GM12878 (cell line): ENCODE data around the gene RSPH1. TPM values are rescaled to one million over a fixed set of nuclear protein-coding genes. Genes with fewer than 3 reads are reported as not detected.

Source experiments
- ATAC-seq: fragments of 200-7000 bp; cut with Tn5 transposase; 3 replicates; pipeline ENCODE4 v1.9.1; 2020; ENCODE audit warnings: mild to moderate bottlenecking, moderate library complexity
- BruUV-seq: library from RNA; stranded (reverse); fragments of 400-500 nt; replicated peaks from 2 replicates; lab custom pipeline; 2021; lab: Mats Ljungman, UMichigan
- CTCF ChIA-PET: fragments of 300-600 bp; sonication (Branson Sonifier 250); formaldehyde crosslinking; extraction: SDS; loops from one replicate; lab custom pipeline; 2021; ENCODE audit warnings: inconsistent platforms; lab: Yijun Ruan, JAX
- POLR2A ChIA-PET: fragments of 350-600 bp; formaldehyde crosslinking; extraction: SDS; loops from one replicate; lab custom pipeline; 2021; ENCODE audit warnings: inconsistent platforms; lab: Charles Lee
- RAD21 ChIA-PET: fragments of 300-600 bp; sonication (Branson Sonifier 250); formaldehyde crosslinking; loops from one replicate; lab custom pipeline; 2023; ENCODE audit warnings: antibody characterized with exemption; ENCODE audit not compliant: unreplicated experiment; lab: Charles Lee
- SMC1A ChIA-PET: fragments of 300-600 bp; sonication (Branson Sonifier 250); formaldehyde crosslinking; loops from one replicate; lab custom pipeline; 2023; ENCODE audit not compliant: unreplicated experiment, uncharacterized antibody; lab: Charles Lee
- DNase-seq: peaks from one replicate; pipeline ENCODE4 v3.0.0-alpha.2; 2011; ENCODE audit warnings: low read depth, low spot score
- FAIRE-seq: peaks from 3 replicates; lab custom pipeline; 2011; peaks lifted over from hg19 to GRCh38; lab: Jason Lieb, UNC
- H2AFZ ChIP-seq: 2 replicates; pipeline ENCODE4 v1.6.0; 2011; ENCODE audit warnings: low read depth, low read length, control low read depth; ENCODE audit not compliant: control insufficient read depth
- H3K27ac ChIP-seq: 2 replicates; pipeline ENCODE4 v1.5.1; 2011; ENCODE audit warnings: control low read depth; ENCODE audit not compliant: control insufficient read depth, insufficient read depth
- H3K27me3 ChIP-seq, 2 experiments: replicated peaks in 1 of 2; 2 replicates each; pipeline versions ENCODE4 v1.6.0 to v1.6.1; 2011; ENCODE audit warnings: low read length in 1 of 2; ENCODE audit not compliant: control insufficient read depth in 2 of 2, insufficient read depth in 2 of 2
- H3K36me3 ChIP-seq, 2 experiments: 2 replicates each; pipeline ENCODE4 v1.5.1; 2011; ENCODE audit warnings: low read length in 1 of 2; ENCODE audit not compliant: control insufficient read depth in 2 of 2, insufficient read depth in 2 of 2
- H3K4me1 ChIP-seq: 2 replicates; pipeline ENCODE4 v1.6.1; 2011; ENCODE audit warnings: mild to moderate bottlenecking, low read length, moderate library complexity, mixed read lengths; ENCODE audit not compliant: control insufficient read depth, insufficient read depth
- H3K4me2 ChIP-seq: 2 replicates; pipeline ENCODE4 v1.6.0; 2011; ENCODE audit warnings: control low read depth; ENCODE audit not compliant: control insufficient read depth, insufficient read depth
- H3K4me3 ChIP-seq: fragments of 200-600 bp; sonication (generic); 2 replicates; pipeline ENCODE4 v1.5.1; 2016
- H3K79me2 ChIP-seq: 2 replicates; pipeline ENCODE4 v1.6.0; 2011; ENCODE audit warnings: low read length; ENCODE audit not compliant: control insufficient read depth, insufficient read depth
- H3K9ac ChIP-seq: 2 replicates; pipeline ENCODE4 v1.8.0; 2011; ENCODE audit warnings: low read length, control low read depth, mixed read lengths; ENCODE audit not compliant: control insufficient read depth, insufficient read depth
- H3K9me3 ChIP-seq: replicated peaks from 3 replicates; pipeline ENCODE4 v1.5.1; 2011; ENCODE audit warnings: mild to moderate bottlenecking, low read length; ENCODE audit not compliant: control insufficient read depth, insufficient read depth
- H4K20me1 ChIP-seq: 2 replicates; pipeline ENCODE4 v1.6.0; 2011; ENCODE audit not compliant: control insufficient read depth, insufficient read depth
- CREM ChIP-seq: IDR thresholded peaks from 2 replicates; pipeline ENCODE4 v1.6.1; 2014; ENCODE audit warnings: antibody characterized with exemption, low read depth
- TBL1XR1 ChIP-seq: IDR thresholded peaks from 2 replicates; pipeline ENCODE4 v1.6.1; 2012; ENCODE audit warnings: low read depth, low read length, improper control_type of control experiment
- WGBS: methylation state at CpG from one replicate; pipeline ENCODE4 v1.1.6; 2016; ENCODE audit warnings: low lambda C conversion rate; ENCODE audit not compliant: insufficient replicate concordance, insufficient coverage; ENCODE audit errors: missing lambda C conversion rate; 5-methylcytosine and 5-hydroxymethylcytosine counted together
- in situ Hi-C: fragments of 300-500 bp; cut with MboI; formaldehyde crosslinking; loops from 9 replicates; pipeline ENCODE4 v1.14.3; 2018; ENCODE audit warnings: mixed read lengths
- intact Hi-C: fragments of 100-400 bp; cut with micrococcal nuclease; formaldehyde crosslinking; loops from one replicate; pipeline ENCODE4 v1.14.2; 2022; ENCODE audit not compliant: unreplicated experiment
- polyA plus RNA-seq, 11 experiments: library from polyadenylated mRNA; depleted of rRNA in 4 of 11; unstranded in 6 of 11; stranded (reverse) in 5 of 11; fragments of >200 nt; fragmentation: Nextera tagmentation in 4 of 11; fragmentation: Illumina TruSeq in 1 of 11; extraction: Ambion mirVana in 4 of 11; extraction: Trizol in 1 of 11; gene quantifications; 1 replicate in 1 of 11; 2 replicates in 10 of 11; pipeline versions ENCODE4 v1.2.1 to v1.2.3, GENCODE V29; 2011 to 2016; ENCODE audit warnings: inconsistent platforms in 2 of 11, missing spikeins in 2 of 11, low read depth in 1 of 11
- total RNA-seq, 4 experiments: library from RNA; depleted of rRNA in 3 of 4; stranded (reverse); fragments of >200 nt in 3 of 4; fragmentation: Illumina TruSeq in 1 of 4; extraction: Trizol in 1 of 4; gene quantifications; 2 replicates each; pipeline versions ENCODE4 v1.2.1 to v1.2.3, GENCODE V29; 2013 to 2021
- TF ChIP-seq, protein P1 (sequence below): IDR thresholded peaks from 2 replicates; pipeline ENCODE4 v1.6.1; 2011; ENCODE audit warnings: low read depth, mild to moderate bottlenecking, low read length, moderate library complexity, borderline replicate concordance; ENCODE audit errors: extremely low read depth
- TF ChIP-seq, protein P2 (sequence below): fragments of 450-650 bp; IDR thresholded peaks from 2 replicates; pipeline ENCODE4 v1.6.1; 2016; ENCODE audit warnings: mild to moderate bottlenecking

The RSPH1 gene
- total and polyA plus RNA-seq, 10 of the 15 experiments (the other 5 are each of a cell fraction or from before 2014, with no cell fraction given) = 0.11 to 1.4 (median 0.38) TPM

- FAIRE-seq = no peak
- ChIA-PET POLR2A (interaction anchor here (1.0 to 6.0 kb wide), 8 partner anchors 8 to 140 kb away, joined by 3 to 71 read pairs (median 22); partner anchors contain the start of gene SLC37A1), CTCF (interaction anchor here (0.7 to 7.6 kb wide), 6 partner anchors 8 to 112 kb away, joined by 3 to 168 read pairs (median 68); no protein-coding TSS in a partner anchor), RAD21 (interaction anchor here (1.2 to 6.6 kb wide), 7 partner anchors 11 to 247 kb away, joined by 3 to 146 read pairs (median 5); partner anchors contain the start of gene SLC37A1), SMC1A (interaction anchor here (0.6 to 9.1 kb wide), 7 partner anchors 9 to 668 kb away, joined by 3 to 268 read pairs (median 29); partner anchors contain the start of genes RSPH1 and SLC37A1)
- intact Hi-C loops (no loop called here), in situ Hi-C loops (no loop called here)
- Histone ChIP-seq H3K79me2 (peaks cover 21% of the 10 kb centered on the region), H3K36me3 (peaks cover 14 to 16% of the 10 kb centered on the region in 2 experiments), H3K9ac (peak overlapping the region; percentile 26), H3K27me3 (no peaks in the 10 kb centered on the region), H3K4me1 (peaks cover 83% of the 10 kb centered on the region), H4K20me1 (no peaks in the 10 kb centered on the region), H3K4me3 (no peak overlapping the region), H3K9me3 (no peaks in the 10 kb centered on the region), H2AFZ (no peak overlapping the region), H3K27ac (peak overlapping the region; percentile 76), H3K4me2 (peak overlapping the region; percentile 38)
- WGBS = 82% methylated on average over 13 of the region's 13 CpGs
- DNase-seq = no peak
- ATAC-seq = no peak
- BruUV-seq = no TSS peak
- TF ChIP-seq, protein P1, sequence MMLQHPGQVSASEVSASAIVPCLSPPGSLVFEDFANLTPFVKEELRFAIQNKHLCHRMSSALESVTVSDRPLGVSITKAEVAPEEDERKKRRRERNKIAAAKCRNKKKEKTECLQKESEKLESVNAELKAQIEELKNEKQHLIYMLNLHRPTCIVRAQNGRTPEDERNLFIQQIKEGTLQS = no peak
- no peak for TF ChIP-seq TBL1XR1
- TF ChIP-seq, protein P2, sequence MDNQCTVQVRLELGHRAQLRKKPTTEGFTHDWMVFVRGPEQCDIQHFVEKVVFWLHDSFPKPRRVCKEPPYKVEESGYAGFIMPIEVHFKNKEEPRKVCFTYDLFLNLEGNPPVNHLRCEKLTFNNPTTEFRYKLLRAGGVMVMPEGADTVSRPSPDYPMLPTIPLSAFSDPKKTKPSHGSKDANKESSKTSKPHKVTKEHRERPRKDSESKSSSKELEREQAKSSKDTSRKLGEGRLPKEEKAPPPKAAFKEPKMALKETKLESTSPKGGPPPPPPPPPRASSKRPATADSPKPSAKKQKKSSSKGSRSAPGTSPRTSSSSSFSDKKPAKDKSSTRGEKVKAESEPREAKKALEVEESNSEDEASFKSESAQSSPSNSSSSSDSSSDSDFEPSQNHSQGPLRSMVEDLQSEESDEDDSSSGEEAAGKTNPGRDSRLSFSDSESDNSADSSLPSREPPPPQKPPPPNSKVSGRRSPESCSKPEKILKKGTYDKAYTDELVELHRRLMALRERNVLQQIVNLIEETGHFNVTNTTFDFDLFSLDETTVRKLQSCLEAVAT = no peak; the same call in 1 of the 2 replicates
- no peak for TF ChIP-seq CREM
These were observed 37.4 kb upstream of the RSPH1 start for GRCh38 chr21:42533306-42533962.
